Fibroblast of skin of scalp (primary cell): Measurements from ENCODE around the gene PLXNA1.

Source experiments
- DNase-seq: peaks from one replicate; pipeline ENCODE4 v3.0.0-alpha.2; 2013

PLXNA1 gene

DNA sequence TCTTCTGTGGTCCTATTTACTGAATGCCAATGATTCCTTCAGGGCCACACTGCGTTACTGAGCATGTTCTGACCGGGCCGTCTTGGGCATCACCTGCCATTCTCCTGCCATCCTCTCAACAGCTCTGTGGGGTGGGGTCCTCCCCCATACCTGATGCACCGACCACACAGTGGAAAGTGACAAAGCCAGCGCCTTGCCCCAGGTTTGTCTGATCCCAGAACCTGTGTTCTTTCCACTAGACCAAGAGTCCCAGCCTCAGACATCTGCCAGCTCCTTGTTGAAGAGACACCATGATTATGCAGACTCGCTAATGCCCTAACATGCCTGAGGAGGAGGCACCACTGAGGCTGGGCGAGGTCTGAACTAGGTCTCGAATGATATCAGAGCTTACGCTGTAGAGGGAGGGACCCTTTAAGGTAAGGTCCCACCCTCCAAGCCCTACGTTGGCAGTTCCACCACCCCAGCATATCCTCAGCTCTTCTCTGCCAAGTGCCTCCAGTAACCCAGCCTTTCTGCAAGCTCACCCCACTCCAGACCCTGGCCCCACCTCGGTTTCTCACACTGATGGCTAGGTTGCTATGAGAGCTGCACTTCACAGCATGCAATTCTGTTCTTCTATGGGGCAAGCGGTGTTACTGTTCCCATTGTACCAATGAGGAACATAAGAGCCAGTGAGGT, 29.8 kb upstream of the PLXNA1 start:
- no peak for DNase-seq

DNA sequence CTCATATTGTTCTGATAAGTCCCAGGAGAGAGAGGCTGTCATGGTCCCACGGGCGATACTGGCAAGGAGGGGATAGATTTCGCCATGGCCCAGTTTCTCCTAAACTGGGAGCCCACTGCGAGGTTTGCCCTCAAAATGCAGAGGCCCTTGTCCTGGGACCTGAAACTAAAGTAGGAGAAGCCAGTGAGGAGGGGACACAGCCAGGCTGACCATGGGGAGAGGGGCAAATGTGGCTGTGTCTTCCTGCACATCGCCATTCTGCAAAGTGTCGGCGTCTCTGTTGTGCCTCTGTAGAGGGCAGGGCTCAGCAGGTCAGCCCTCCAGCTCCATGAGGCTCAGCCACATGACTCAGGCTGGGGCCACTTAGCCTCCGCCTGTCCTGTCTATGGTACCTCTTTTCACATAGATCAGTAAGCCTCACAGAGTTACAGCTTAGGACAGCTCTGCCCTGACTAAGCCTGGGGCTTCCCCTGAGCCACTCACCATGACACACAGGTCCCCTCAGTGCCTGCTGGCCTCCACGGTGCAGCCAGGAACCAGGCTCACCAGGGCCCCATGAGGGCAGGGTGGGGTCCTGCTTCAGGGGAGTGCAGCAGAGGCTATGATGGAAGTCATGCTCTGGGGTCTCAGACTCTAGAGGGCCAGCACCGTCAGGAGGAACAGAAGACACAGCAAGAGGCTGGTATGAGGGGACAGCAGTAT, 28.6 kb upstream of the PLXNA1 start:
- no peak for DNase-seq

- DNase-seq, result no peak
Measured at GRCh38 chr3:126955004-126955790, 27.7 kb upstream of the PLXNA1 start.

GRCh38 chr3:126956361-126956760, 26.6 kb upstream of the PLXNA1 start:
- no peak for DNase-seq

DNA sequence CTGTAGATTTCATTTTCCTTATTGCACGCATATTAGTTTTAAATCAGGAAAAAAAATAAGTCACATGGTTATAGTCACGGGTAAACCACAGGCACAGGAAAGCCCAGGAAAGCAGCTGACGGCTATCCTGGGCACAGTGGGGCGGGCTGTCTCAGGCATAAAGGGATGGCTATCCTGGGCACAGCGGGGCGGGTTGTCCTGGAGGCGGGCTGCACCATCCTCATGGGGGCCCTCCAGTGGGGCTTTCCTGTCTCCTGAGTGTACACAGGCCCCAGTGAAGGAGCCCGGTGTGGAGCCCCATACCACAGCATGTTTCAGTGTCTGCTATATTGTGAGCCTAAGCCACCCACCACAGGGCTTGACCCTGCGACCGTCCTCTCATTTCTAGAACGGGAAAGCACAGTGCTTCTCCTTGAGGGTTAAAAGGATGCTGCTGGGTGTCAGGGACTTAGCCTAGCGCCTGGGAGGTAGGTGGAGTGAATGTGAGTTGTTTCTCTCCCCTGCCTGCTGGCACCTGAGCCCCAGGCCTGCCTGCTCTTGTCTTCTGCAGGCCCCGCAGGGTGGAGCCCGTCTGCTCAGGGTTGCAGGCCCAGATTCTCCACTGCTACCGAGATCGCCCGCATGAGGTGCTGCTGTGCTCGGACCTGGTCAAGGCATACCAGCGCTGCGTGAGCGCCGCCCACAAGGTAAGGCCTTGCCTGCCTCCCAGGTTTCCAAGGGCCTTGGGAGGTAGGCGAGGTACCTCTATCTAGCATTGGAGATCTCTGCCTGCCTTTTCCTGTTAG, 25.9 kb upstream of the PLXNA1 start:
- DNase-seq, result no peak

- DNase-seq, result no peak
Measured at GRCh38 chr3:126957776-126958637, 24.9 kb upstream of the PLXNA1 start.

DNA sequence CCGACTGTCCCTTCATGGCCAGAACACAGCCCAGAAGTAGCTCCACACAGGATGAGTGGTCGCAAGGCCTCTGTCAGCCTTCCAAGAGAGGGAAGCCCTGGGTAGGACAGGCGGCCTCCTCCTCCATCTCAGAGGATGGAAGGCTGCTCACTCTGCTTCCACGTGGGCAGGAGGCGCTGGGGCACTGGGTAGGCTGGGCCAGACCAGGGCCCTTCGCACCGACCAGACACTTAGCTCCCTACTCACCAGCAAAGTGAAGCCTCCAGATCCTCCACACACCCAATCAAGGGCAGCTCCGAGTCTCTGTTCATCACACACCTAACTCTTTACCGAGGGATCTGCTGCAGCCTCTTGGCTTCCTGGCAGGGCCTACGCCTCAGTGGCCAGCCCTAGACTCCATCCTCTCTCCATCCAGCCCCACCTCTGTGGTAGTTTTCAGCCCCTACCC, 24.3 kb upstream of the PLXNA1 start:
- DNase-seq, result no peak

GRCh38 chr3:126959136-126959920, 23.6 kb upstream of the PLXNA1 start:
- DNase-seq, result no peak

- peak; percentile 51 for DNase-seq
Measured at GRCh38 chr3:126959921-126960603, 22.9 kb upstream of the PLXNA1 start.

DNA sequence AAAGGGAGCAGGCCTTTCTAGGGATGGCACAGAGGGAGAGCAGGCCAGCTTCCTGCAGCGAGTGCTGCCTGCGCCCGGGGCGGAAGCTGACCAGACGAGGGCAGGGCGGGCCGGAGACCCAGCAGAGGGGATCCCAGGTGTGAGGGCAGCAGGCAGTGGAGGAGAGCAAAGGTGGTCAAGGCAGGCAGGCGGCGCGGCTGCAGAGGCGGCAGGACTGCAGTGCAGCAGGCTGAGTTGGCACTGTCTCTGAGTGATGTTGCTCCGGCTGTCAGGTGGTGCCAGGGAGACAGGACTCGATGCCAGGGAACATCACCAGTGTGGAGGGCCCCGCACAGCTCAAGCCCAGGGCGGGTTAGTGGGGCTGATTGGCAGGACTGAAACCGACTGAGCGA, 22.3 kb upstream of the PLXNA1 start:
- no peak for DNase-seq

DNA sequence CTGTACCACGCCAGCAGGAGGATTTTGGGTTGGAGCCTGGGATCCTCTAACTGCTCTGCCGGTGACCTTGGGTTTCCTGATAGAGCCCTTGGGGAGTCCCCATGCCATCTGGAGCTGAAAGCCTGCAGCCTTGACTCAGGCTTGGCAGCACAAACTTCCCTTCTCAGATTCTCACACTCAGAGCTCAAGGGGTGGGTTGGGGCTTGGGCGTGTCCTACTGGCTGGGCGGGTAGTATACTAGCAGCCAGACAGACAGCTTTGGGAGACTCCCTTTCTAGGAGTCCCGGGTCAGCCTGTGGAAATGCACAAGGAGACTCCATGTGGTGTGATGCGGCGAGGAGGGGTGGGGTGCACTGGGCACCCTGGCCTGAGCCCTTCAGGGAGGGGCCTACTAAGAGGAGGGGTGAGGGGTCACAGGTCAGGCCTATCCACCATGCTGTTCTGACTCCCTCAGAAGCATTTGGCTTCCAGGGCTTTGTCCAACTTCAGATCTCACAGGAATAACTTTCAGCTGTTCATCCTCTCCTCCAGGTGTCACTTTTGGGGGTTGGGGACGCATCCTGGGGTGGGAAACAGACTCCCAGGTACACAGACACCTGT, 21.6 kb upstream of the PLXNA1 start:
- DNase-seq, result peak; percentile 61

GRCh38 chr3:126961791-126962461, 21.0 kb upstream of the PLXNA1 start:
- no peak for DNase-seq

GRCh38 chr3:126962756-126963155, 20.2 kb upstream of the PLXNA1 start:
- no peak for DNase-seq

DNA sequence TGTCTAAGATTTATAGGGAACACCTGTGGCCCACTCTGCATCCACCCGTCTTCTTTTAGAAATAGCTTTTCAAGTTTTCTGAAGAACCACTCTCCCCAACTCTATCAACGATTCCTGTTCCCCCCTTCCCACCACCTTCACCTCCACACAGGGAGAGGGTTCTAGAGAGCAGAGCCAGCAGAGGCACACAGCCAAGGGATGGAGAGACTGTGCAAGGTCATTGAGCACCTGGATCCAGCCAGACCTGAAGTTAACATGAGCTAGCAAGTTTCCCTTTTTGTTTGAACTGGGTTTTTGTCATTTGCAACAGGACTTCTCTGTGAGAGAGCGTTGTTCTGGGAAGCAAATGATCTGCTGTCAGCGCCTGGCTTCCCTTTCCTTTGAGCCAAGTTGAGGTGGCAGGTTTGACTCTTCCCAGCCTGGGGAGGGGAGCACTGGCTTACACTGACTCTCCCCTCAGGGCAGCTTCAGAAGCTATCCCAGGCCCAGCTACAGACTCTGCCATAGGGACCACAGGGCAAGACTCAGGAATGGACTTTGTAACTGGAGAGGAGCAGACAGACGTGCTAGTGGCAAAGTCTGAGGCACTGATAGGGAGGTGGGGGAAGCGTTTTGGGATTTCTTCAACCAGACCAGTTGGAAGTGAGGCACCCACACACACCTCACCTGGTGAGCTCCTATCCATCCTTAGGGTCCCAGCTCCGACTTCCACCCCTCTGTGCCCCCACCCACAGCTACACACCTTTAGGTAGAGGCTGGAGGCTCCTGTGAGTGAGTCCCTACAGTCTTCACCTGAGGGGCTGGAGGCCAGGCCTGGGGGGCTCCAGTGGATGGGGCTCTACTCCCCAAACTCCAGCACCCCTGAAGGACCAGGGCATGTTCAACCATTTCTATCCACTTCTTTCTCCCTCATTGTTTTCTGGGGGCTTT, 19.4 kb upstream of the PLXNA1 start:
- DNase-seq, result no peak

DNA sequence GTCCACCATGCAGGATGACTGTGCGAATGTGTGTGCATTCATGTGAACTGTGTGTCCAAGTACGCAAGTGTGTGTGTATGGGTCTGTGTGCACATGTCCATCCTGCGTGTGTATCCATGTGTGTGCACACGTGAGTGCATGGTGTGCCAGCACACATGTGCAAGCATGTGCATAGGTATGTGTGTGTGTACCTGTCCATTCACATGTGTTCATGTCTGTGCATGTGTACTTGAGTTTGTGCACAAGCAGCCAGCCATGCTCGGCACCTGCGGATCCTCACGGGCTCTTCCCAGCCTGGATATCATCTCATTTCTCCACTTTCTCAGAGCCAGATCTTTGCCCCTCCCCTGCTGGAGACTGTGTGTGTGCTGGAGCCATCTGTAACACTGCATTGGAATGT, 18.7 kb upstream of the PLXNA1 start:
- no peak for DNase-seq

DNA sequence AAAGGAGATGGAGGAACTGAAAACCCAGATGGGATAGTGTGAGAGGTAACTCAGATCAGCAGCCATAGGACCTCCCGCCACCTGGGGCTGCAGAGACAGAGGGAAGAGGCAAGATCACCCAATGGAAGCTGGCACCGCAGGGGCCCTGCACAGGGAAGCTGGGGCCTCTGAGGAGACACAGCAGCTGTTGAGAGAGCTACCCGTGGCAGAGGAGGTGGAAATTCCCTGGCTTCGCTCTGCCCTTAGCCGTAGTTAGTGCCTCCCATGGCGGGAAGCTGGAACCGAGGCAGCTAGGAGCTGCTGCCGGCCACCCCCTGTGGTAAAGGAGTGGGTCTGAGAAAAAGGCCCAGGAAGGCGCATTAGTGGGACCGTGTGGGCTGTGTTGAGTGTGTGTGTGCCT, 18.0 kb upstream of the PLXNA1 start:
- no peak for DNase-seq

- no peak for DNase-seq
Measured at GRCh38 chr3:126965526-126966080, 17.3 kb upstream of the PLXNA1 start.

DNA sequence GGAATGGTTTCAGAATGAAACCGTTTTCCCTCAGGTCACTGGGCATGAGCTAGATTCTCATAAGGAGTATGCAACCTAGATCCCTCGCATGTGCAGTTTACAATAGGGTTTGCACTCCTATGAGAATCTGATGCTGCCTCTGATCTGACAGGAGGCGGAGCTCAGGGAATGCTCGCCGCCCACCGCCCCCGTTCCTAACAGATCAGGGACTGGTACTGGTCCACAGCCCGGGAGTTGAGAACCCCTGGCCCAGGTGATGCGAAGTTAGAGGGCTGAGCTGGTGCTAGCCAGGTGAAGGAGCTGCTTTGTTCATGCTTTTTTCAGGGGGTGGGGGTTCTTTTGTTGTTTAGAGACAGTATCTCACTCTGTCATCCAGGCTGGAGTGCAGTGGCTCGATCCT, 15.5 kb upstream of the PLXNA1 start:
- no peak for DNase-seq
